Kidney (tissue), 14 donors: ENCODE results near the gene PVRIG. TPM values are rescaled to one million over a fixed set of nuclear protein-coding genes. Genes with fewer than 3 reads are reported as not detected.
"Not testable (repeated sequence)": the region's sequence is repeated elsewhere in the genome, so short reads cannot be mapped to it uniquely, and the experiment has no call there.

Source experiments
- DNase-seq, 5 donors: peaks; one replicate each; pipeline ENCODE4 v3.0.0-alpha.2; 2013 to 2020
- FAIRE-seq: peaks from 2 replicates; lab custom pipeline; 2012; peaks lifted over from hg19 to GRCh38; lab: Jason Lieb, UNC
- H3K27ac ChIP-seq, 2 donors: one replicate each; pipeline ENCODE4 v1.7.0; 2013; ENCODE audit warnings: low read depth in 2 of 2, low read length in 2 of 2, inconsistent platforms in 1 of 2
- H3K27me3 ChIP-seq: one replicate; pipeline ENCODE4 v1.7.1; 2013; ENCODE audit warnings: low read length, inconsistent platforms; ENCODE audit not compliant: control insufficient read depth, insufficient read depth
- H3K36me3 ChIP-seq, 3 donors: one replicate each; pipeline versions ENCODE4 v1.7.0 to v1.7.1; 2013; ENCODE audit warnings: low read length in 3 of 3, control low read depth in 1 of 3, inconsistent platforms in 1 of 3; ENCODE audit not compliant: insufficient read depth in 3 of 3, control insufficient read depth in 2 of 3
- H3K4me1 ChIP-seq, 3 donors: one replicate each; pipeline versions ENCODE4 v1.7.0 to v1.7.1; 2013; ENCODE audit warnings: low read length in 3 of 3, inconsistent platforms in 1 of 3, low read depth in 1 of 3; ENCODE audit not compliant: control insufficient read depth in 2 of 3, insufficient read depth in 2 of 3
- H3K4me3 ChIP-seq, 3 donors: one replicate each; pipeline versions ENCODE4 v1.7.0 to v1.8.1; 2013; ENCODE audit warnings: low read length in 3 of 3, control low read depth in 1 of 3, inconsistent platforms in 1 of 3
- H3K9ac ChIP-seq, 3 donors: one replicate each; pipeline versions ENCODE4 v1.7.0 to v1.7.1; 2013; ENCODE audit warnings: low read length in 3 of 3, control low read depth in 1 of 3, inconsistent platforms in 1 of 3
- H3K9me3 ChIP-seq, 3 donors: one replicate each; pipeline versions ENCODE4 v1.7.0 to v1.7.1; 2013; ENCODE audit warnings: low read length in 3 of 3, control low read depth in 1 of 3, inconsistent platforms in 1 of 3; ENCODE audit not compliant: control insufficient read depth in 2 of 3, insufficient read depth in 1 of 3
- CTCF ChIP-seq: IDR thresholded peaks from 3 replicates; pipeline ENCODE4 v1.5.1; 2012; ENCODE audit warnings: mild to moderate bottlenecking, moderate library complexity, borderline replicate concordance; ENCODE audit not compliant: insufficient read depth; ENCODE audit errors: extremely low read depth
- intact Hi-C: fragments of 100-400 bp; cut with DNase I; formaldehyde crosslinking; loops from one replicate; pipeline ENCODE4 v1.11.1; 2022
- polyA plus RNA-seq: library from polyadenylated mRNA; stranded (reverse); fragments of 350-450 nt; fragmentation: Illumina TruSeq; extraction: RNeasy Lipid Tissue Mini Kit (QIAGEN cat#74804); gene quantifications from one replicate; pipeline ENCODE4 v1.2.3, GENCODE V29; 2014; ENCODE audit warnings: low read depth, low replicate concordance; ENCODE audit not compliant: insufficient read depth
- total RNA-seq: library from RNA; stranded (reverse); fragmentation: NEBNext Ultra II Directional; extraction: Animal tissue kit (Norgen Biotek cat#: 25700); gene quantifications from one replicate; pipeline ENCODE4 v1.2.1, GENCODE V29; 2021
- donor health status: control.
- donor health status: control.
- donor health status: control.
- donor health status: control.
- donor health status: control.
- donor health status: DM: yes; HTN: yes; CAD: no.
- donor health status: Normal renal cell carcinoma (clear cell type).

PVRIG gene
- total and polyA plus RNA-seq, 2 donors from 2014 or later: 3.2 TPM; not detected in 1

- H3K9me3 ChIP-seq, H3K4me3 ChIP-seq, intact Hi-C loops, H3K27ac ChIP-seq, H3K9ac ChIP-seq, H3K27me3 ChIP-seq, H3K36me3 ChIP-seq, H3K4me1 ChIP-seq: not testable (repeated sequence)
- DNase-seq (peak in 2 of 5 donors; percentile 31 to 90), FAIRE-seq (peak; percentile 62)
- TF ChIP-seq CTCF: peak; percentile 63
These were observed 1.8 kb upstream of the PVRIG start for GRCh38 chr7:100217934-100218333.

GRCh38 chr7:100219271-100219737, 445 bp upstream of the PVRIG start:
- H3K4me1 ChIP-seq: no peaks in the 10 kb centered on the region
- no peaks in the 10 kb centered on the region for H3K9me3 ChIP-seq
- no peak overlapping the region for H3K9ac ChIP-seq
- H3K27me3 ChIP-seq: no peaks in the 10 kb centered on the region
- DNase-seq (peak in 2 of 5 donors; percentile 31 to 78), FAIRE-seq (no peak)
- no peak for TF ChIP-seq CTCF
- intact Hi-C loops: no loop called here
- H3K4me3 ChIP-seq: no peak overlapping the region
- peak overlapping the region in 1 of 2 donors; percentile 14 for H3K27ac ChIP-seq
- H3K36me3 ChIP-seq: no peaks in the 10 kb centered on the region

GRCh38 chr7:100220586-100221230, 959 bp downstream of the PVRIG start:
- H3K9ac ChIP-seq: no peak overlapping the region
- peak overlapping the region in 1 of 2 donors; percentile 47 for H3K27ac ChIP-seq
- H3K4me1 ChIP-seq: no peaks in the 10 kb centered on the region
- intact Hi-C loops: no loop called here
- no peaks in the 10 kb centered on the region for H3K27me3 ChIP-seq
- H3K36me3 ChIP-seq: no peaks in the 10 kb centered on the region
- H3K4me3 ChIP-seq: no peak overlapping the region
- H3K9me3 ChIP-seq: no peaks in the 10 kb centered on the region
- peak in 1 of 5 donors; percentile 29 for DNase-seq
- no peak for TF ChIP-seq CTCF
- no peak for FAIRE-seq
